Mesendoderm (in vitro differentiated cells): ENCODE results near the gene NEXMIF.
"Not testable (repeated sequence)": the region's sequence is repeated elsewhere in the genome, so short reads cannot be mapped to it uniquely, and the experiment has no call there.

Experiments
- DNase-seq: peaks from one replicate; pipeline ENCODE4 v3.0.0; 2013
- H2AK5ac ChIP-seq: 2 replicates; pipeline ENCODE4 v1.6.1; 2013; ENCODE audit warnings: low read length, inconsistent platforms
- H2BK120ac ChIP-seq: 2 replicates; pipeline ENCODE4 v1.6.1; 2013; ENCODE audit warnings: low read depth, mild to moderate bottlenecking, low read length, moderate library complexity, mixed read lengths
- H2BK15ac ChIP-seq: replicated peaks from 2 replicates; pipeline ENCODE4 v1.6.1; 2013; ENCODE audit warnings: low read depth, mild to moderate bottlenecking, moderate library complexity
- H2BK5ac ChIP-seq: 2 replicates; pipeline ENCODE4 v1.6.1; 2013; ENCODE audit warnings: low read length, inconsistent platforms
- H3K18ac ChIP-seq: 2 replicates; pipeline ENCODE4 v1.6.1; 2013; ENCODE audit warnings: mild to moderate bottlenecking, low read length, mixed read lengths
- H3K23ac ChIP-seq: one replicate; pipeline ENCODE4 v1.6.1; 2013; ENCODE audit warnings: low read length
- H3K27ac ChIP-seq: 2 replicates; pipeline ENCODE4 v1.5.1; 2013; ENCODE audit warnings: low read depth, mild to moderate bottlenecking, inconsistent platforms, low read length, moderate library complexity
- H3K27me3 ChIP-seq: 2 replicates; pipeline ENCODE4 v1.6.1; 2013; ENCODE audit warnings: low read length, control low read depth, mild to moderate bottlenecking, inconsistent platforms; ENCODE audit not compliant: insufficient read depth, poor library complexity
- H3K36me3 ChIP-seq: 2 replicates; pipeline ENCODE4 v1.6.1; 2013; ENCODE audit warnings: low read length, inconsistent platforms; ENCODE audit not compliant: control insufficient read depth, insufficient read depth
- H3K4ac ChIP-seq: one replicate; pipeline ENCODE4 v1.6.1; 2013; ENCODE audit warnings: low read depth, mild to moderate bottlenecking, low read length, moderate library complexity
- H3K4me1 ChIP-seq: 2 replicates; pipeline ENCODE4 v1.6.1; 2013; ENCODE audit warnings: low read depth, low read length, inconsistent platforms; ENCODE audit not compliant: control insufficient read depth
- H3K4me2 ChIP-seq: 2 replicates; pipeline ENCODE4 v1.6.1; 2013; ENCODE audit warnings: low read length
- H3K4me3 ChIP-seq: 2 replicates; pipeline ENCODE4 v1.5.1; 2013; ENCODE audit warnings: mild to moderate bottlenecking, low read length
- H3K56ac ChIP-seq: one replicate; pipeline ENCODE4 v1.6.1; 2013; ENCODE audit warnings: low read length
- H3K79me1 ChIP-seq: 2 replicates; pipeline ENCODE4 v1.6.1; 2013; ENCODE audit warnings: low read length, inconsistent platforms
- H3K79me2 ChIP-seq: 2 replicates; pipeline ENCODE4 v1.6.1; 2013; ENCODE audit warnings: mild to moderate bottlenecking, low read length; ENCODE audit not compliant: control insufficient read depth, insufficient read depth
- H3K9ac ChIP-seq: 2 replicates; pipeline ENCODE4 v1.6.1; 2013; ENCODE audit warnings: low read length, inconsistent platforms
- H4K5ac ChIP-seq: one replicate; pipeline ENCODE4 v1.6.1; 2013; ENCODE audit warnings: low read length
- H4K8ac ChIP-seq: one replicate; pipeline ENCODE4 v1.6.1; 2013; ENCODE audit warnings: low read depth, mild to moderate bottlenecking, control low read depth, low read length, moderate library complexity
- WGBS: extraction: QIAGEN DNeasy Blood & Tissue Kit; methylation state at CpG from one replicate; pipeline ENCODE4 v1.1.7; 2013; ENCODE audit warnings: low lambda C conversion rate, missing lambda C conversion rate; ENCODE audit not compliant: insufficient coverage; ENCODE audit errors: extremely low coverage; 5-methylcytosine and 5-hydroxymethylcytosine counted together

NEXMIF gene

GRCh38 chrX:74835566-74835965 is 89.7 kb downstream of the NEXMIF start:
- H3K4ac ChIP-seq = no peak overlapping the region
- no peak overlapping the region for H3K23ac ChIP-seq
- no peaks in the 10 kb centered on the region for H3K79me2 ChIP-seq
- no peak overlapping the region for H2BK120ac ChIP-seq
- H3K9ac ChIP-seq = no peak overlapping the region
- H4K8ac ChIP-seq = no peak overlapping the region
- DNase-seq = peak; percentile 2
- H2AK5ac ChIP-seq = no peak overlapping the region
- no peaks in the 10 kb centered on the region for H3K79me1 ChIP-seq
- H2BK15ac ChIP-seq = no peak overlapping the region
- no peak overlapping the region for H3K18ac ChIP-seq
- H3K27me3 ChIP-seq = no peaks in the 10 kb centered on the region
- no peak overlapping the region for H3K4me2 ChIP-seq
- no peak overlapping the region for H3K27ac ChIP-seq
- H2BK5ac ChIP-seq = no peak overlapping the region
- no peak overlapping the region for H3K56ac ChIP-seq
- H3K4me3 ChIP-seq = no peak overlapping the region
- H3K36me3 ChIP-seq = no peaks in the 10 kb centered on the region
- H3K4me1 ChIP-seq = no peaks in the 10 kb centered on the region
- H4K5ac ChIP-seq = no peak overlapping the region

DNA sequence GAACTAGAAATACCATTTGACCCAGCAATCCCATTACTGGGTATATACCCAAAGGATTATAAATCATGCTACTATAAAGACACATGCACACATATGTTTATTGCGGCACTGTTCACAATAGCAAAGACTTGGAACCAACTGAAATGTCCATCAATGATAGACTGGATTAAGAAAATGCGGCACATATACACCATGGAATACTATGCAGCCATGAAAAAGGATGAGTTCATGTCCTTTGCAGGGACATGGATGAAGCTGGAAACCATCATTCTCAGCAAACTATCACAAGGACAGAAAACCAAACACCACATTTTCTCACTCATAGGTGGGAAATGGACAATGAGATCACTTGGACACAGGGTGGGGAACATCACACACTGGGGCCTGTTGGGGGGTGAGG is 105.5 kb downstream of the NEXMIF start:
- not testable (repeated sequence) for H3K23ac ChIP-seq, H3K27me3 ChIP-seq, H3K4me3 ChIP-seq, H3K4ac ChIP-seq, H3K27ac ChIP-seq, H2BK15ac ChIP-seq, H3K18ac ChIP-seq, H3K56ac ChIP-seq, H4K5ac ChIP-seq, H3K4me2 ChIP-seq, H3K9ac ChIP-seq, H3K36me3 ChIP-seq, H3K79me1 ChIP-seq, H2BK5ac ChIP-seq, DNase-seq, H2BK120ac ChIP-seq, H2AK5ac ChIP-seq, H3K4me1 ChIP-seq, H3K79me2 ChIP-seq, H4K8ac ChIP-seq
- no CpG with 5 or more reads among the region's 2 CpGs for WGBS

- H3K4me2 ChIP-seq = no peak overlapping the region
- no peak overlapping the region for H3K18ac ChIP-seq
- H3K4ac ChIP-seq = no peak overlapping the region
- H3K79me1 ChIP-seq = no peaks in the 10 kb centered on the region
- H3K56ac ChIP-seq = no peak overlapping the region
- no peaks in the 10 kb centered on the region for H3K36me3 ChIP-seq
- no peak overlapping the region for H2BK120ac ChIP-seq
- H3K27ac ChIP-seq = no peak overlapping the region
- H2AK5ac ChIP-seq = no peak overlapping the region
- no peak overlapping the region for H4K5ac ChIP-seq
- H3K27me3 ChIP-seq = no peaks in the 10 kb centered on the region
- no peak overlapping the region for H2BK5ac ChIP-seq
- H3K4me1 ChIP-seq = no peaks in the 10 kb centered on the region
- H3K23ac ChIP-seq = no peak overlapping the region
- no peak overlapping the region for H4K8ac ChIP-seq
- no peak overlapping the region for H2BK15ac ChIP-seq
- no peaks in the 10 kb centered on the region for H3K79me2 ChIP-seq
- H3K9ac ChIP-seq = no peak overlapping the region
- no peak overlapping the region for H3K4me3 ChIP-seq
- no peak for DNase-seq
These were observed 110.6 kb downstream of the NEXMIF start for GRCh38 chrX:74814681-74815080.

GRCh38 chrX:74804574-74804973 is 120.7 kb downstream of the NEXMIF start:
- H3K56ac ChIP-seq = peak overlapping the region; percentile 64
- no CpG with 5 or more reads among the region's 5 CpGs for WGBS
- no peak overlapping the region for H2BK120ac ChIP-seq
- no peak overlapping the region for H3K18ac ChIP-seq
- no peak overlapping the region for H4K5ac ChIP-seq
- H2BK5ac ChIP-seq = peak overlapping the region; percentile 78
- no peaks in the 10 kb centered on the region for H3K79me2 ChIP-seq
- H4K8ac ChIP-seq = no peak overlapping the region
- H2AK5ac ChIP-seq = no peak overlapping the region
- no peaks in the 10 kb centered on the region for H3K36me3 ChIP-seq
- no peaks in the 10 kb centered on the region for H3K79me1 ChIP-seq
- H3K4me3 ChIP-seq = no peak overlapping the region
- H3K27ac ChIP-seq = peak overlapping the region; percentile 70
- no peak overlapping the region for H3K4ac ChIP-seq
- H3K27me3 ChIP-seq = no peaks in the 10 kb centered on the region
- H3K4me2 ChIP-seq = no peak overlapping the region
- no peak overlapping the region for H2BK15ac ChIP-seq
- no peak overlapping the region for H3K9ac ChIP-seq
- peaks cover 4% of the 10 kb centered on the region for H3K4me1 ChIP-seq
- peak; percentile 14 for DNase-seq
- H3K23ac ChIP-seq = no peak overlapping the region

- Histone ChIP-seq H3K27ac (no peak overlapping the region), H3K79me1 (no peaks in the 10 kb centered on the region), H3K4me1 (peaks cover 4% of the 10 kb centered on the region), H2AK5ac (no peak overlapping the region), H3K56ac (no peak overlapping the region), H3K4ac (no peak overlapping the region), H4K5ac (no peak overlapping the region), H3K4me2 (no peak overlapping the region), H3K9ac (no peak overlapping the region), H3K79me2 (no peaks in the 10 kb centered on the region), H3K18ac (no peak overlapping the region), H2BK15ac (no peak overlapping the region), H2BK120ac (no peak overlapping the region), H3K23ac (no peak overlapping the region), H3K27me3 (no peaks in the 10 kb centered on the region), H4K8ac (no peak overlapping the region), H3K36me3 (no peaks in the 10 kb centered on the region), H3K4me3 (no peak overlapping the region), H2BK5ac (no peak overlapping the region)
- 100% methylated on average over 1 of the region's 2 CpGs for whole genome bisulfite sequencing
- DNase-seq = no peak
These were observed 125.2 kb downstream of the NEXMIF start for GRCh38 chrX:74800062-74800461.

GRCh38 chrX:74797338-74797887 is 127.8 kb downstream of the NEXMIF start:
- Histone ChIP-seq H3K4me2 (no peak overlapping the region), H3K4me1 (no peaks in the 10 kb centered on the region), H3K18ac (no peak overlapping the region), H3K23ac (no peak overlapping the region), H3K36me3 (no peaks in the 10 kb centered on the region), H4K8ac (no peak overlapping the region), H2BK5ac (no peak overlapping the region), H3K27me3 (no peaks in the 10 kb centered on the region), H3K4ac (no peak overlapping the region), H3K4me3 (no peak overlapping the region), H2BK120ac (no peak overlapping the region), H2BK15ac (no peak overlapping the region), H3K79me2 (no peaks in the 10 kb centered on the region), H3K79me1 (no peaks in the 10 kb centered on the region), H3K27ac (no peak overlapping the region), H2AK5ac (no peak overlapping the region), H4K5ac (no peak overlapping the region), H3K56ac (no peak overlapping the region), H3K9ac (no peak overlapping the region)
- no peak for DNase-seq
- no CpG with 5 or more reads among the region's 2 CpGs for WGBS
